WTC11 (cell line): ENCODE results near the gene PARD3B. TPM values are rescaled to one million over a fixed set of nuclear protein-coding genes. Genes with fewer than 3 reads are reported as not detected.
A peak's percentile ranks its signal among the peaks of the same experiment; 100 is the strongest.

Experiments
- ATAC-seq: fragments of 200-7000 bp; cut with Tn5 transposase; 2 replicates; pipeline ENCODE4 v1.10.0; 2021; ENCODE audit warnings: mild to moderate bottlenecking, moderate library complexity
- CTCF ChIA-PET: fragments of 300-600 bp; sonication (Branson Sonifier 250); formaldehyde crosslinking; loops from one replicate; lab custom pipeline; 2021; ENCODE audit warnings: antibody characterized with exemption; lab: Charles Lee
- POLR2A ChIA-PET: fragments of 350-600 bp; sonication (Branson Sonifier 250); formaldehyde crosslinking; loops from one replicate; lab custom pipeline; 2021; ENCODE audit warnings: antibody characterized with exemption; lab: Charles Lee
- DNase-seq: peaks from one replicate; pipeline ENCODE4 v3.0.0; 2021; ENCODE audit warnings: low spot score
- H3K27ac Mint-ChIP-seq: 2 replicates; pipeline ENCODE4 v1.8.0; 2021; ENCODE audit warnings: mixed read lengths
- H3K27me3 Mint-ChIP-seq: 2 replicates; pipeline ENCODE4 v1.8.0; 2021; ENCODE audit warnings: low read depth, mild to moderate bottlenecking, moderate library complexity, mixed read lengths
- H3K36me3 Mint-ChIP-seq: 2 replicates; pipeline ENCODE4 v1.8.0; 2021; ENCODE audit warnings: mixed read lengths
- H3K4me1 Mint-ChIP-seq: 2 replicates; pipeline ENCODE4 v1.8.0; 2022; ENCODE audit warnings: mixed read lengths
- H3K4me3 Mint-ChIP-seq: 2 replicates; pipeline ENCODE4 v1.8.0; 2021; ENCODE audit warnings: mild to moderate bottlenecking, moderate library complexity, mixed read lengths
- H3K9me3 Mint-ChIP-seq: 2 replicates; pipeline ENCODE4 v1.8.0; 2021; ENCODE audit warnings: mixed read lengths
- ATF1 ChIP-seq: sonication (generic); formaldehyde crosslinking; IDR thresholded peaks from 2 replicates; pipeline ENCODE4 v1.8.1; 2023; ENCODE audit warnings: mild to moderate bottlenecking, moderate library complexity, missing genetic modification reagents
- ATF2 ChIP-seq: sonication (generic); formaldehyde crosslinking; IDR thresholded peaks from 2 replicates; pipeline ENCODE4 v1.8.1; 2022; ENCODE audit warnings: low read depth, missing genetic modification reagents, borderline replicate concordance
- ATF3 ChIP-seq: sonication (generic); formaldehyde crosslinking; conservative IDR thresholded peaks from 2 replicates; pipeline ENCODE4 v1.8.1; 2022; ENCODE audit warnings: mild to moderate bottlenecking, missing genetic modification reagents
- CBFB ChIP-seq: sonication (generic); formaldehyde crosslinking; IDR thresholded peaks from 2 replicates; pipeline ENCODE4 v1.8.1; 2022; ENCODE audit warnings: mild to moderate bottlenecking, low read depth, missing genetic modification reagents
- E2F5 ChIP-seq: sonication (generic); formaldehyde crosslinking; IDR thresholded peaks from 2 replicates; pipeline ENCODE4 v1.8.1; 2022; ENCODE audit warnings: mild to moderate bottlenecking, moderate library complexity, missing genetic modification reagents
- GTF2I ChIP-seq: fragments of 250-450 bp; sonication (Bioruptor Pico); conservative IDR thresholded peaks from 2 replicates; pipeline ENCODE4 v1.4.0; 2021; ENCODE audit warnings: mild to moderate bottlenecking
- HMGA2 ChIP-seq: fragments of 250-450 bp; sonication (Bioruptor Pico); IDR thresholded peaks from 2 replicates; pipeline ENCODE4 v1.4.0; 2021; ENCODE audit warnings: mild to moderate bottlenecking, moderate library complexity
- JUN ChIP-seq: sonication (generic); formaldehyde crosslinking; IDR thresholded peaks from 2 replicates; pipeline ENCODE4 v1.8.0; 2023; ENCODE audit warnings: mild to moderate bottlenecking, missing genetic modification reagents
- NR2C2 ChIP-seq: sonication (generic); formaldehyde crosslinking; IDR thresholded peaks from 2 replicates; pipeline ENCODE4 v1.8.0; 2022; ENCODE audit warnings: mild to moderate bottlenecking, missing genetic modification reagents
- OVOL2 ChIP-seq: fragments of 250-450 bp; sonication (Bioruptor Pico); IDR thresholded peaks from 2 replicates; pipeline ENCODE4 v1.9.0; 2021; ENCODE audit warnings: mild to moderate bottlenecking, borderline replicate concordance
- PREB ChIP-seq: sonication (generic); formaldehyde crosslinking; IDR thresholded peaks from 2 replicates; pipeline ENCODE4 v1.8.1; 2022; ENCODE audit warnings: mild to moderate bottlenecking, missing genetic modification reagents, moderate library complexity, borderline replicate concordance
- RORB ChIP-seq: fragments of 250-450 bp; sonication (Bioruptor Pico); IDR thresholded peaks from 2 replicates; pipeline ENCODE4 v1.9.0; 2021; ENCODE audit warnings: mild to moderate bottlenecking
- SMAD4 ChIP-seq: sonication (generic); formaldehyde crosslinking; IDR thresholded peaks from 2 replicates; pipeline ENCODE4 v1.8.0; 2022; ENCODE audit warnings: mild to moderate bottlenecking, missing genetic modification reagents
- TCF7 ChIP-seq: sonication (generic); formaldehyde crosslinking; IDR thresholded peaks from 2 replicates; pipeline ENCODE4 v1.8.0; 2022; ENCODE audit warnings: mild to moderate bottlenecking, low read depth, missing genetic modification reagents, moderate library complexity
- ZNF281 ChIP-seq: sonication (generic); formaldehyde crosslinking; IDR thresholded peaks from 2 replicates; pipeline ENCODE4 v1.8.0; 2023; ENCODE audit warnings: mild to moderate bottlenecking, missing genetic modification reagents
- ZNF425 ChIP-seq: fragments of 250-450 bp; sonication (Bioruptor Pico); conservative IDR thresholded peaks from 2 replicates; pipeline ENCODE4 v1.9.0; 2021; ENCODE audit warnings: mild to moderate bottlenecking
- ZNF532 ChIP-seq: fragments of 250-450 bp; sonication (Bioruptor Pico); IDR thresholded peaks from 2 replicates; pipeline ENCODE4 v1.9.0; 2021; ENCODE audit warnings: mild to moderate bottlenecking, borderline replicate concordance
- ZSCAN18 ChIP-seq: fragments of 250-450 bp; sonication (Bioruptor Pico); IDR thresholded peaks from 2 replicates; pipeline ENCODE4 v2.1.2; 2022; ENCODE audit warnings: mild to moderate bottlenecking, moderate library complexity
- total RNA-seq: library from RNA; stranded (reverse); gene quantifications from 3 replicates; pipeline ENCODE4 v1.2.3, GENCODE V29; 2021

Gene PARD3B
- total RNA-seq, 1 experiment from 2014 or later = 5.6 TPM

- H3K9me3 Mint-ChIP-seq = peaks cover 21% of the 10 kb centered on the region
- no peak for DNase-seq
- ATAC-seq = peak; percentile 28; the same call in 1 of the 2 replicates
- no peak overlapping the region for H3K4me3 Mint-ChIP-seq
- H3K36me3 Mint-ChIP-seq = peaks cover 20% of the 10 kb centered on the region
- TF ChIP-seq ZSCAN18 (CRISPR knock-in tag) (no peak), ATF1 (no peak), OVOL2 (no peak), HMGA2 (CRISPR knock-in tag) (no peak), JUN (CRISPR knock-in tag) (no peak), GTF2I (CRISPR knock-in tag) (no peak), ZNF532 (CRISPR knock-in tag) (no peak), NR2C2 (no peak), CBFB (CRISPR knock-in tag) (no peak), SMAD4 (CRISPR knock-in tag) (no peak), PREB (CRISPR knock-in tag) (no peak), ATF2 (CRISPR knock-in tag) (no peak), TCF7 (CRISPR knock-in tag) (no peak), ZNF425 (no peak)
- no peaks in the 10 kb centered on the region for H3K27me3 Mint-ChIP-seq
- H3K4me1 Mint-ChIP-seq = peaks cover 24% of the 10 kb centered on the region
- ChIA-PET CTCF (no interaction called here), POLR2A (no interaction called here)
- no peak overlapping the region for H3K27ac Mint-ChIP-seq
Observed at GRCh38 chr2:205290299-205290698, 745.0 kb downstream of the PARD3B start.

- ChIA-PET POLR2A (interaction anchor here (0.6 kb wide), 1 partner anchor 137 kb away, joined by 3 read pairs; no protein-coding TSS in a partner anchor), CTCF (no interaction called here)
- no peaks in the 10 kb centered on the region for H3K27me3 Mint-ChIP-seq
- H3K4me1 Mint-ChIP-seq = peaks cover 31% of the 10 kb centered on the region
- H3K9me3 Mint-ChIP-seq = peaks cover 21% of the 10 kb centered on the region
- H3K4me3 Mint-ChIP-seq = no peak overlapping the region
- ATAC-seq = no peak
- no peak for DNase-seq
- no peak overlapping the region for H3K27ac Mint-ChIP-seq
- peaks cover 20% of the 10 kb centered on the region for H3K36me3 Mint-ChIP-seq
- no peak for TF ChIP-seq E2F5 (CRISPR knock-in tag)
- no peak for TF ChIP-seq ATF2 (CRISPR knock-in tag)
- no peak for TF ChIP-seq RORB (CRISPR knock-in tag)
- TF ChIP-seq ATF3 (CRISPR knock-in tag) = no peak
- no peak for TF ChIP-seq ZNF281 (CRISPR knock-in tag)
Observed at GRCh38 chr2:205292665-205293295, 747.5 kb downstream of the PARD3B start.
